OCI-LY7 (cell line): ENCODE measurements around the gene NINJ1. TPM values are rescaled to one million over a fixed set of nuclear protein-coding genes. Genes with fewer than 3 reads are reported as not detected.

Source experiments
- BruUV-seq: library from RNA; stranded (reverse); fragments of 400-500 nt; replicated peaks from 2 replicates; lab custom pipeline; 2021; lab: Mats Ljungman, UMichigan
- CTCF ChIA-PET: fragments of 300-600 bp; sonication (Branson Sonifier 250); formaldehyde crosslinking; loops from one replicate; lab custom pipeline; 2022; ENCODE audit warnings: antibody characterized with exemption; ENCODE audit not compliant: unreplicated experiment; lab: Charles Lee
- POLR2A ChIA-PET: fragments of 300-600 bp; sonication (Branson Sonifier 250); formaldehyde crosslinking; loops from one replicate; lab custom pipeline; 2022; ENCODE audit warnings: antibody characterized with exemption; lab: Charles Lee
- DNase-seq: peaks from one replicate; pipeline ENCODE4 v3.0.0-alpha.2; 2015; ENCODE audit warnings: low spot score
- H2AFZ ChIP-seq: fragments of 200-600 bp; sonication (generic), shearing (Covaris generic); 2 replicates; pipeline ENCODE4 v1.6.1; 2014; ENCODE audit warnings: mild to moderate bottlenecking, antibody characterized with exemption, low read length, moderate library complexity
- H3K27ac ChIP-seq: fragments of 200-600 bp; sonication (generic); 2 replicates; pipeline ENCODE4 v1.5.1; 2014; ENCODE audit warnings: mixed run types, low read depth, mild to moderate bottlenecking, moderate library complexity, low read length, inconsistent platforms; ENCODE audit not compliant: poor library complexity, severe bottlenecking
- H3K36me3 ChIP-seq: fragments of 200-600 bp; sonication (generic); 2 replicates; pipeline ENCODE4 v1.6.1; 2014; ENCODE audit warnings: mild to moderate bottlenecking, antibody characterized with exemption, low read length, moderate library complexity, mixed read lengths; ENCODE audit not compliant: insufficient read depth
- H3K4me1 ChIP-seq: fragments of 200-600 bp; sonication (generic); 2 replicates; pipeline ENCODE4 v1.5.1; 2014; ENCODE audit warnings: mild to moderate bottlenecking, low read length; ENCODE audit not compliant: insufficient read depth, poor library complexity, severe bottlenecking
- H3K4me2 ChIP-seq: fragments of 200-600 bp; sonication (generic); 2 replicates; pipeline ENCODE4 v1.6.1; 2014; ENCODE audit warnings: mild to moderate bottlenecking, low read length
- H3K4me3 ChIP-seq: fragments of 200-600 bp; sonication (generic); 2 replicates; pipeline ENCODE4 v1.5.1; 2014; ENCODE audit warnings: mild to moderate bottlenecking, low read depth, low read length; ENCODE audit not compliant: poor library complexity, severe bottlenecking
- H3K79me2 ChIP-seq: fragments of 200-600 bp; sonication (generic); 2 replicates; pipeline ENCODE4 v1.6.1; 2016; ENCODE audit warnings: low read depth, mild to moderate bottlenecking, low read length, moderate library complexity, mixed read lengths; ENCODE audit not compliant: insufficient read depth
- H3K9me2 ChIP-seq: fragments of 200-600 bp; sonication (generic); 2 replicates; pipeline ENCODE4 v1.6.1; 2016; ENCODE audit warnings: mild to moderate bottlenecking, low read length, mixed read lengths; ENCODE audit not compliant: insufficient read depth
- H3K9me3 ChIP-seq: fragments of 200-600 bp; sonication (generic); 2 replicates; pipeline ENCODE4 v1.6.1; 2014; ENCODE audit warnings: mild to moderate bottlenecking, mixed run types, low read length, mixed read lengths
- H4K20me1 ChIP-seq: fragments of 200-600 bp; sonication (generic); 2 replicates; pipeline ENCODE4 v1.6.1; 2014; ENCODE audit warnings: mild to moderate bottlenecking, antibody characterized with exemption, low read length, moderate library complexity, mixed read lengths; ENCODE audit not compliant: insufficient read depth
- EZH2phosphoT487 ChIP-seq: fragments of 200-600 bp; sonication (generic); IDR thresholded peaks from 2 replicates; pipeline ENCODE4 v1.6.1; 2018; ENCODE audit warnings: low read depth, borderline replicate concordance, mild to moderate bottlenecking, mixed run types, antibody characterized with exemption, low read length, moderate library complexity, mixed read lengths
- intact Hi-C: fragments of 100-400 bp; cut with micrococcal nuclease; formaldehyde crosslinking; loops from one replicate; pipeline ENCODE4 v1.10.0; 2022; ENCODE audit not compliant: unreplicated experiment
- total RNA-seq, 2 experiments: library from RNA; depleted of rRNA in 1 of 2; stranded (reverse); fragments of >200 nt in 1 of 2; shearing (Covaris generic) in 1 of 2; gene quantifications; 2 replicates each; pipeline ENCODE4 v1.2.3, GENCODE V29; 2014 to 2022
- TF ChIP-seq, protein P1 (sequence below): fragments of 200-600 bp; sonication (generic); conservative IDR thresholded peaks from 2 replicates; pipeline ENCODE4 v1.5.1; 2014; ENCODE audit warnings: mild to moderate bottlenecking, antibody characterized with exemption, low read length, moderate library complexity, mixed read lengths

The NINJ1 gene
- total RNA-seq, 2 experiments from 2014 or later, result 13.3 to 18.3 TPM

DNA sequence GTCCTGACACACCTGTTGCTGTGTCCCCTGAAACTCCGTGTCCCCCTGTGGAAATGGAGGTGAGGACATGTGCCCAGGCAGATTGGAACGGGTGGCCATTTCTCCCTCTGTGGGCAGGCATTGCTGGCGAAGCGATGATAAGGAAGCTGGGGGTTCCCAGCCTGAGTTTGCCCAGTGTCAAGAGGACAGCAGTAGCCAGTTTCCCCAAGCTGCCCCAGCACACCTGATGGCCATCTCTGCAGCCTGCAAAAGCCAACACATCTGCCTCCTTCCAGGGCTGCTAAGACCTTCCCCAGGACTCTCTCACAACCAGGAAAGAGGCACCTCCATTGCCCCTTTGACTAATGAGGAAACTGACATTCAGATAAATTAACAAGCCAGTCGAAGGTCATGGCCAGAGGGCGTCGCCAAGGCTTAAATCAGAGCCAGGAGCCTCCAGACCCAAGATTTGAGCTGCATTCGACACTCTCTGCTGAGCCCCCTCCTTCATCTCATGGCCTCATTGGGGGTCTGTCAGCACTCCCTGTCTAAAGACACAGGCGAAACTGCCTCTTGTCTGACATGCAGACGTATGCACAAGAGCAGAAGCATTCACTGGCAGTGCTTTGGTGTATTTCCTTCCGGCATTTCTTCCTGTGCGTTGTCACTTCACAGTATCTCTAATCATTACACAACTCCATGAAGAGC is 39.5 kb upstream of the NINJ1 start:
- H3K9me2 ChIP-seq, result no peaks in the 10 kb centered on the region
- H2AFZ ChIP-seq, result no peak overlapping the region
- ChIA-PET POLR2A (no interaction called here), CTCF (no interaction called here)
- no peaks in the 10 kb centered on the region for H3K9me3 ChIP-seq
- no peaks in the 10 kb centered on the region for H3K36me3 ChIP-seq
- H3K4me1 ChIP-seq, result no peaks in the 10 kb centered on the region
- no peak overlapping the region for H3K27ac ChIP-seq
- H3K79me2 ChIP-seq, result no peaks in the 10 kb centered on the region
- no peak overlapping the region for H3K4me3 ChIP-seq
- DNase-seq, result no peak
- intact Hi-C loops, result no loop called here
- no peak overlapping the region for H3K4me2 ChIP-seq
- BruUV-seq, result no TSS peak
- H4K20me1 ChIP-seq, result no peaks in the 10 kb centered on the region
- TF ChIP-seq, protein P1, sequence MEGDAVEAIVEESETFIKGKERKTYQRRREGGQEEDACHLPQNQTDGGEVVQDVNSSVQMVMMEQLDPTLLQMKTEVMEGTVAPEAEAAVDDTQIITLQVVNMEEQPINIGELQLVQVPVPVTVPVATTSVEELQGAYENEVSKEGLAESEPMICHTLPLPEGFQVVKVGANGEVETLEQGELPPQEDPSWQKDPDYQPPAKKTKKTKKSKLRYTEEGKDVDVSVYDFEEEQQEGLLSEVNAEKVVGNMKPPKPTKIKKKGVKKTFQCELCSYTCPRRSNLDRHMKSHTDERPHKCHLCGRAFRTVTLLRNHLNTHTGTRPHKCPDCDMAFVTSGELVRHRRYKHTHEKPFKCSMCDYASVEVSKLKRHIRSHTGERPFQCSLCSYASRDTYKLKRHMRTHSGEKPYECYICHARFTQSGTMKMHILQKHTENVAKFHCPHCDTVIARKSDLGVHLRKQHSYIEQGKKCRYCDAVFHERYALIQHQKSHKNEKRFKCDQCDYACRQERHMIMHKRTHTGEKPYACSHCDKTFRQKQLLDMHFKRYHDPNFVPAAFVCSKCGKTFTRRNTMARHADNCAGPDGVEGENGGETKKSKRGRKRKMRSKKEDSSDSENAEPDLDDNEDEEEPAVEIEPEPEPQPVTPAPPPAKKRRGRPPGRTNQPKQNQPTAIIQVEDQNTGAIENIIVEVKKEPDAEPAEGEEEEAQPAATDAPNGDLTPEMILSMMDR, result no peak
- no peak for TF ChIP-seq EZH2phosphoT487

DNA sequence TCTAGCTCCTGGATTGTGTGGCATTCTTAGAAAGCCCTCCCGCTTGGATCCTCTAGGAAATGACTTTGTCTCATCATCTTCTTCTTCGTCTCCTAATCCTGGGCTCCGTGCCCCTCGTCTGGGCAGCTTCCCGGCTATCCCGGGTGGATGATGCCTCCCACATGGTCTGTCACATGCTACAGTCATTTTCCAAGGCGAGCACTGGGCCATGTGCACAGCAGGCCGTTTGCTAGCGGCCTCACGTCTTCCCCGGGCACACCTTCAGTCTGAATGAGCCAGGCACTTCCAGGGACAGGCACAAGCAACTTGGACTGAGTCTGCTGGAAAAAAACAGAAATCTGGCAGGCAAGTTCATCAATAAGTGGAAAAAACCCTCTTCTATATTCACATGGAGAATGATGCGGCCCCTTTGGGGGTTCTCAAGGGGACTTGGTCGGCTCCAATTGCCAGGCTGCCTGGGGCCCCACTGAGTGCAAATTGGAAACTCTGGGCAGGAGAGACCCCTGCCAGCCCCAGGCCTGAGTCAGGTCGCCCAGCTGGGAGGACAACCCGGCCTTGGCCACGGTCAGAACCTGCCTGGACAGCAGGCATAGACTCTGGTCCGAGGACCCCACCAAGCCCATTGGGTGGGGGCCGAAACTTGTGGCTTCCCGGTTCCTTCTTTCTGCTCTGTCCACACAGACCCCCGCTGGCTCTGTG is 38.8 kb upstream of the NINJ1 start:
- no peaks in the 10 kb centered on the region for H3K9me2 ChIP-seq
- DNase-seq, result no peak
- H3K9me3 ChIP-seq, result no peaks in the 10 kb centered on the region
- POLR2A ChIA-PET, result no interaction called here
- CTCF ChIA-PET, result interaction anchor here (0.5 kb wide), 1 partner anchor 1037 kb away, joined by 3 read pairs; no protein-coding TSS in a partner anchor
- H3K4me3 ChIP-seq, result no peak overlapping the region
- no peaks in the 10 kb centered on the region for H3K79me2 ChIP-seq
- H3K27ac ChIP-seq, result no peak overlapping the region
- H3K36me3 ChIP-seq, result no peaks in the 10 kb centered on the region
- H4K20me1 ChIP-seq, result no peaks in the 10 kb centered on the region
- no peak overlapping the region for H2AFZ ChIP-seq
- no peak overlapping the region for H3K4me2 ChIP-seq
- intact Hi-C loops, result no loop called here
- no peak for TF ChIP-seq EZH2phosphoT487
- TF ChIP-seq, protein P1, result no peak
- H3K4me1 ChIP-seq, result no peaks in the 10 kb centered on the region
- BruUV-seq, result no TSS peak
